ENCODE data around the gene GALNT6. TPM values are rescaled to one million over a fixed set of nuclear protein-coding genes. Genes with fewer than 3 reads are reported as not detected.

The GALNT6 gene, protein sequence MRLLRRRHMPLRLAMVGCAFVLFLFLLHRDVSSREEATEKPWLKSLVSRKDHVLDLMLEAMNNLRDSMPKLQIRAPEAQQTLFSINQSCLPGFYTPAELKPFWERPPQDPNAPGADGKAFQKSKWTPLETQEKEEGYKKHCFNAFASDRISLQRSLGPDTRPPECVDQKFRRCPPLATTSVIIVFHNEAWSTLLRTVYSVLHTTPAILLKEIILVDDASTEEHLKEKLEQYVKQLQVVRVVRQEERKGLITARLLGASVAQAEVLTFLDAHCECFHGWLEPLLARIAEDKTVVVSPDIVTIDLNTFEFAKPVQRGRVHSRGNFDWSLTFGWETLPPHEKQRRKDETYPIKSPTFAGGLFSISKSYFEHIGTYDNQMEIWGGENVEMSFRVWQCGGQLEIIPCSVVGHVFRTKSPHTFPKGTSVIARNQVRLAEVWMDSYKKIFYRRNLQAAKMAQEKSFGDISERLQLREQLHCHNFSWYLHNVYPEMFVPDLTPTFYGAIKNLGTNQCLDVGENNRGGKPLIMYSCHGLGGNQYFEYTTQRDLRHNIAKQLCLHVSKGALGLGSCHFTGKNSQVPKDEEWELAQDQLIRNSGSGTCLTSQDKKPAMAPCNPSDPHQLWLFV
- total RNA-seq = 39.4 and 60.4 TPM in 2 replicates

DNA sequence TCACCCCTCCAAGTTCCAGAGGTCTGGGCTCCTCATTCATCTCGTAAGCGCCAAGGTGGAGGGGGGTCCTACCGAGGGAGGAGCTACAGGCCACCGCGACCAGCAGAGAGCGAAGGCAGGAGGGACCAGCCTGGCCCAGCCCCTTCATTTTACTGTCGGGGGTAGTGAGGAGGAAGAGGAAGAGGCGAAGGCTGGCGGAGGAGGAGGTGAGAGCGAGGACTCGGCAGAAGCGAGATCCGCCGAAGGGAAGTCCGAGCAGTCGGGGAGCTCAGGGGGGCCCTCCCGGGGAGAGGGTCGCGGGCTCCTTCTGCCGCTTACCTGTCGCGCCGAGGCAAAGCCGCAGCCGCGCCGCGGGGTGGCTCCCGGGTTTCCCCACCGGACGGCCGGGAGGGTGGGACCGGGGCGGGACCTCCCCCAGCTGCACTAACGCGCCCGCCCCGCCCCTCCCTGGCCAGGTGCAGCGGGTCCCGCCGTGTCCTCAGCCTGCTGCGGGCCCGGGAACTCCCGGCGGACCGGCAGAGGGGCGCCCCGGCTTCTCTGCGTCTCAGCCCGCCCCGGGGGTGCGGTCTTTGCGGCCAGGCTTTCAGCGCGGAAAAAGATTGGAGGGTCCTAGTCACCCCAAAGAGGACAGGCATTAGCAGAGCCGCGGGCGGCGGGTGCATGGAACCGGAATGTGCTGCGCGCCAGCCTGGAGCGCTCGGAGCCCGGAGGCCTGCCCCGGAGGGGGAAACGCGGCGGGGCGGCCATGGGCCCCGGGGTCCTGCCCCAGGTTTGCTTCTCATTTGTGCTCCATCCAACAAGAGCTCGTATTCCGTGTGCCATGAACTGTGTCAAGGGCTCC, at the start of gene GALNT6:
Gene GALNT6, minus strand, starts transcription at position 124 of the 841 bp plus-strand sequence. CDS start 11,625 bp downstream, outside the sequence.

DNA sequence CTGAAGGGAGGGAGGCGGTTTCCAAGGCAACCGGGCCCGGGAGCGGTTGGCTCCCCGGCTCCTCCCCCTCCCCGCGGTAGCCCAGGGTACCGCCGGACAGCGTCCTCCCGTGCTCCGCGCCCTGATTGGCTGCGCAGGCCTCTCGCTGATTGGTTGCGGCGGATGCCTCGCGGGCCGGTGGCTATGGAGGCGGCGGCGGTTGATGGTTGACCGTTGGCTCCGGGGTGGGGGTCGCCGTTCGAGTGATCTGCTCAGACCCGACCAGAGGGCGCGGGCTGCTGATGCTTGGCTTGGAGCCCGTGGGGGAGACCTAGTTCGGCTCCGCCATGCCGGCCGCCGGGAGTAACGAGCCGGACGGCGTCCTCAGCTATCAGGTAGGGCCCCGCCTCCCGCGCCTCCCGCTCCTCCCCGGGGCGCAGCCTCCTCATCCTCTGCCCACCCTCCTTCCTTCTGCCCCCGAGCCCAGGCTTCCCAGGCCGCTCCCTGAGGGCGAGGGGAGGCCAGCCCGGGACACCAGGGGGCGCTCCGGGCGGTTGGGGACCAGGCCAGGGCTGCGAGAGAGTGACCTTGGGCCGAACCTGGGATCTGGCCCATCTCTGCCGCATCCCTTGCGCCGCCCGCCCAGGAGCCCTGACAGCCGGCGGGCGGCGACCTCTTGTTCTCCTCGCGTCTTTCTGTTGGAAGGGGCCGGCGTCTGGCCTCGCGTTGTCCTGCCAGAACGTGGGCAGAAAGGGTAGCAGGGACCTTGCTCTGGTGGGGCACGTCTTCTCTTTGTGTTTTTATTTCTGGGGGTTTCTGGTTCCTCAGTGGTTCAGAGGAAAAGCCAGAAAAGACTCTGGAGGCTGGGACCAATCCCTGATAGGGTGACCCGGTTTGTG, 33.7 kb upstream of the GALNT6 start, which contains the start of gene SLC4A8:
Gene SLC4A8, plus strand, starts transcription at position 170 of the 878 bp plus-strand sequence. Its CDS starts 157 bp downstream, at position 327.

DNA sequence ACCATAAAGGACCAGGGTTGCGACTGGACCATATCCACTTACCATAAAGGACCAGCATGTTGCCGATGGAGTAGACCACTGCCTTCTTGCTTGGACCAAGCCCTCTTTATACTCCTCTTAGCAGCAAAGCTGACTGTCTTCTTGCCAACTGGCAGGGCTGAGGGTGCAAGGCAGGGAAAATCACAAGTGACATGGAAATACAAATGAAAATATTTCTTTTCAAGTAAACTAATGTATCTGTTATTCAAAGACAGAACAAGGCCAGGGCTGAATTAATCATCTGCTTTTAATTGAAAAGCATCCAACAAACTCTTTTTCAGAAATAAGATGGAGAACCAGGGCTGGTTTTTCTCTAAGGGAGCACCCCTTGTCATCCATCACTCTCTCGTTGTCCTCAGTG, 44.6 kb downstream of the GALNT6 start, which contains the start of gene CELA1:
Gene CELA1, minus strand, starts transcription at position 99 of the 400 bp plus-strand sequence. Its CDS starts 41 bp downstream, at position 58.

DNA sequence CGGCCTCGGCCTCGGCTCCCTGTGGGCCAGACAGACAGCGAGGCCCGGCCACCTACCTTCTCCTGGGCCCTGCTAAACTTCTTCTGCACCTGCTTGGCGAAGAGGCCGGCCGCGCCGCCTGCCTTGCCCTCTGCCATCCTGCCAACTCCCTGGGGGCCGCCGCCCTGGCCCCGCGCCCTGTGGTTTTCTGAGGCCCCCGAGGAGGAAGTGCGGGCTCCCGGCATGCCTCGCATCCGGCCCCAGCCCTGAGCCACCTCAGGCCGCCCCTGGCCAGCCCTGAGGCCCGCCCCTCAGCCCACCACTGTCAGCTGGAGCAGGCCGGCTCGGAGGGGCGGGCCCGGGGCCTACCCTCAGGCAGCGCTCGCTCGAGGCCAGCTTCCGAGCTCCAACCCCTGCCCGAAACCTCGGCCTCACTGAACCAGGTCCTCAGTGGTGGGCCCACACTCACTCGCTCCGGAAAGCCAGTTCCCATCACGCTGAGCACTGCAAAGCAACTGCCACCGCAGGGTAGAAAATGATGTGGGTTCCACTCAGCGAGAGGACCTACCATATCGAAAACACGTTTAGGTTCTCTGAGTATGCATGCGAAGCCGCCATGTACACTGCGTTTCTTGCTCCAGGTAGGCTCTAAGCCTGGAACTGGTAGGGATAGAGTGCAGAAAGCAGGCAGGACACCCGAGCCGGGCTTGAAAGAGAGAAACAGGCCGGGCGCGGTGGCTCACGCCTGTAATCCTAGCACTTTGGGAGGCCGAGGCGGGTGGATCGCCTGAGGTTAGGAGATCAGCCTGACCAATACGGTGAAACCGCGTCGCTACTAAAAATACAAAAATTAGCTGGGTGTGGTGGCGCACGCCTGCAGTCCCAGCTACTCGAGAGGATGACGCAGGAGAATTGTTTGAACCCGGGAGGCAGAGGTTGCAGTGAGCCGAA, 67.0 kb downstream of the GALNT6 start, which contains the start of gene BIN2:
Gene BIN2, minus strand, starts transcription at position 209 of the 930 bp plus-strand sequence. Its CDS starts 72 bp downstream, at position 137.

Other genes starting within 250 kb of the GALNT6 start
- 7.6 and 8.5 TPM in 2 replicates for gene TFCP2, start 218.3 kb downstream of the GALNT6 start, total RNA-seq
- gene POU6F1, start 173.3 kb downstream of the GALNT6 start, total RNA-seq = 4.7 and 6.4 TPM in 2 replicates
- 184 and 196 TPM in 2 replicates for gene DAZAP2, start 152.6 kb downstream of the GALNT6 start, total RNA-seq
- gene SMAGP, start 121.0 kb downstream of the GALNT6 start, total RNA-seq = 23.2 and 30.5 TPM in 2 replicates
- gene BIN2, start 67.2 kb downstream of the GALNT6 start, total RNA-seq = not detected in 2 replicates
- not detected in 2 replicates for gene CELA1, start 44.7 kb downstream of the GALNT6 start, total RNA-seq
- 2.1 and 3.0 TPM in 2 replicates for gene SLC4A8, start 33.4 kb upstream of the GALNT6 start, total RNA-seq
- 0.74 and 1.7 TPM in 2 replicates for gene SCN8A, start 199.8 kb upstream of the GALNT6 start, total RNA-seq